ENCODE data around the gene BOC.

Gene BOC

DNA sequence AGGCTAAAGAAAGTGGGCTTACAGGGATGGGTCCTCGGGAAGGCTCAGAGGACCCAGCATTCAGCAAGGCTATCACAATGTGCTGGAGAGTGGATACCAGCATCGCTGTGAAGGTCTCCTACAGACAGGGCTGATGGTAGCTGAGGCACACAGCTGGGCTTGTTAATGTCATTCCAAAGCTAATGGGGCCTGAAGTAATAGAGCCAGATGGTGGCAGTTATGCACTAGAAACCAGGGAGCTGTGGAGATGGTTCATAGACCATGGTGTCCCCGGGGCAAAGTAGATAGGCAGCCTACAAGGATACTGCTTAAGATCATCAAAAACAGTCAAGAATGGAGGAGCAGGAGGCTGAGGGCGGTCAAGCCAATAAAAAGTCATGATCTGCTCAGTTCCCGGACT, 24.8 kb upstream of the BOC start:
- no peak for DNase-seq

DNA sequence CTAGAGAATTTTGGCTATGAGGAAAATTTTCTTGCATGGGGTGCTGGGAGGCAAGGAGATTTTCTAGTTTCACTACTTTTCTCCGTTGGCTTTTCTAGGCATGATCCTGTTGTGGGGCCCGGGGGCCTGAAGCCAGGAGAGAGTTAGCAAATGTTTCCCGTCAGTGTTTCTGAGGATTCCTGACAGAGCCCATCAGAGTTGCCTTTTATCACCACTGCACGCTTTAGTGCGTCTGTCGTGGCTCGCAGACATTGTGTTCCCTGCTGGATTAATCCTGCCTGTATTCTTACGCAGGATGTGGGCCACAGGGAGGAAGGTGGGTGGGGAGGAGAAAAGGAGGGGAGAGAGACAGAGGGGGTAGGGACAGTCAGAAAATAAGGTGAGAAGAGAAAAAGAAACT, 18.1 kb upstream of the BOC start:
- peak; percentile 44 for DNase-seq

DNA sequence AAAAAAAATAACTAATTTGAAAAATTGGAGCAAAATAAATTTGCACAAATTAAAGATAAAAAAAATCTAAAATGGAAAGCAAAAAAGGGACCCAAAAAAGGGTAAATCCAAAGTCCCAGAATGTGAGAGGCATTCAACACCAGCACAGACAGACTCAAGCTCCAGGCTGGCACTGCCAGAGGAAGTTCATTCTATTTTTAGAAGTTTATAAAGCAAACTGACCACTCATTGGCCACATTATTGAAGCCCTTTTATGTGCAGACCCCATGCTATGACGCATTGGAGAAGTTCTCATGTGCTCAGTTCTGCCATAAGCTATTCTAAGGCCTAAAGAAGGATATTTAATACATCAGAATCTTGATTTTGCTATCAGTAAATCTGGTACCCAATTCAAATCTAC, 17.6 kb upstream of the BOC start:
- no peak for DNase-seq

DNA sequence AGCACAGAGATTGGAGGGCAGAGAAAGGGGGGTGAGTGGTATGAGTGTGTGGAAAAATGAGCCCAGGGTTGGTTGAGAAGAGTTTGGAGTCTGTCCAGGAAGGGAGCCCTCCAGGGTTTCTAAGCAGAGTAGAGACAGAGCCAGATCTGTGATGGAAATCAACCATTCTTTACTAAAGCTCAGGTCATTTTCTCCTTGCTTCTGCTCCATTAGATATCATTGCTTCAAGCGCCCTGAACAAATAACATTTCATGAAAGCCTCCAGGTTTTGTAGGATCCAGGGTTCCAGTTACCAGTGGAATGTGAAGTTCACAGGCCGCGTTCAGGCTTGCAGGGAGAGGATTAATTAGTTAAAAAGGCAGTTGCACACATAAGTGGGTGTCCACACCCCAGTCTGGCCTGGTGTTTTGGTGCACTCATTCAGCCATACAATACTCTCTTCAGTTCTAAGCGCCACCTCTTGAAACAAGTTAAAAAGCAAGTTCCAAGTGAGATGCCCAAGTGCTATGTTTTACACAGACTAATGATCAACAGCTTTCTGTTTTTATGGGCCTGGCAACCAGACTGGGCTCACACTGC, 16.4 kb upstream of the BOC start:
- peak; percentile 41 for DNase-seq

GRCh38 chr3:113200351-113200750, 11.0 kb upstream of the BOC start:
- DNase-seq: no peak

- DNase-seq: no peak
These were observed 10.4 kb upstream of the BOC start for GRCh38 chr3:113200946-113201345.

DNA sequence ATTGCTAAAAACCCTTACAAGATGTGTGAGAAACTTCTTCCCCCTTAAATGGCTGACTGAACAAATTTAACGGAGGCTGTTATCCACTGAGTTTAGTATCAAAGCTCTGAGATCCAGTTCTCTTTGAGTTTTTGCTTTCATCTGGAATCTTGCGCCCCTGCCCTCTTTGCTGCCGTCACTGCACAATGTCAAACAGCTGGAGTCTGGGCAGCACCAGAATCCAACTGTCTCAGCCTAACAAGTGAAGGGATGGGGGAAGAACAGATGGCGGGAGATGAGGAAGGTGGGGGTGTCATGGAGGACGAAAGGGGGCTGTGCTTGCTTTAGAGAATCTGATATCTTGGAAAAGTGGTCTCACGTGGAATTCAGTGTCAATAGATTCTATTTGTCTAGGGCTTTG, 7.0 kb upstream of the BOC start:
- no peak for DNase-seq

DNA sequence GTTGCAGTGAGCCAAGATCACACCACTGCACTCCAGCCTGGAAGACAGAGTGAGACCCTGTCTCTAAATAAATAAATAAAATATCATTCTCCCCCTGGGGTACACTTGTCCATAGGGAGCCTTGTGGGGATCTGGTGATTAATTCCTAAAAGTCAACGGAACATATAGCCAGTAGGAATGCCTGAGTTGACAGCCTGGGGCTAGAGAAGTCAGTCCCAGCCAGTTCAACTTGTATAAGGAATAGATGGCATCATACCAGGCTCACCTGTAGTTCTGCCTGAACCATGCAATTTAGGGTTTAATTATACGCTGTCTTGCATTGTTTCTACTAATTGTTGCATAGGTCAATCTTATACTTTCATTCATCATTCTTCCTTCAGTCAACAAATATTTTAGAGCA, 5.9 kb upstream of the BOC start:
- DNase-seq: no peak

DNA sequence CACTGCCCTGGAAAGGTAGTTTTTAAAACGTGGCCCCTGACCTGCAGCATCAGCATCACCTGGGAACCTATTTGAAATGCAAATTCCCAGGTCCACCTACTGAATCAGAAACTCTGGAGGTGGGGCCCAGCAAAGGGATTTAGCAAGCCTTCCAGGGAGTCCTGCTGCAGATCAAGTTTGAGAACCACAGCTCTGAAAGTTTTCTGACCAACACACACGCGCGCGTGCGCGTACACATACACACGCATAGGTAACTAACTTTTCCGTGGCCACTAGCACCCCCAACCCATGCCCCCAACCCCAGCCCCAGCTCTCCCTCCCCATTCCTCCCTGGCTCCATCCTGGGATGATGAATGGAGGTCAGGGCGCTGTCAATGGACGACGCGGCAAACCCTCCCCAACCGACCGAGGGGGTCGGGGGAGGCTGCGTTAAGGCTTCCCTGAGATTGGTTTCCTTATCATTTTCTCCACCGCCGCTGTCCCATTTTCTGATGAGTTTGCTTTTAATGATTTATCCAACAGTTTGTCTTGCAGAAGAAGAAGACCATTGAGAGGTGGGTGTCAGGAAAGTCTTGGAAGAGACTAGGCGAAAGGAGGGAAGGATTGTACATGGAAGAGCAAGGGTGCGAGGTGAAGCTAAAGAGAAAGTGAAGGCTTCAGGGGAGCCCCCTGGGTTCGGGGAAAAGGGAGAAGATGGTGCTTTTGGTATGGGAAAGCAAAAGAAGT, 590 bp upstream of the BOC start:
- DNase-seq: peak; percentile 60

DNA sequence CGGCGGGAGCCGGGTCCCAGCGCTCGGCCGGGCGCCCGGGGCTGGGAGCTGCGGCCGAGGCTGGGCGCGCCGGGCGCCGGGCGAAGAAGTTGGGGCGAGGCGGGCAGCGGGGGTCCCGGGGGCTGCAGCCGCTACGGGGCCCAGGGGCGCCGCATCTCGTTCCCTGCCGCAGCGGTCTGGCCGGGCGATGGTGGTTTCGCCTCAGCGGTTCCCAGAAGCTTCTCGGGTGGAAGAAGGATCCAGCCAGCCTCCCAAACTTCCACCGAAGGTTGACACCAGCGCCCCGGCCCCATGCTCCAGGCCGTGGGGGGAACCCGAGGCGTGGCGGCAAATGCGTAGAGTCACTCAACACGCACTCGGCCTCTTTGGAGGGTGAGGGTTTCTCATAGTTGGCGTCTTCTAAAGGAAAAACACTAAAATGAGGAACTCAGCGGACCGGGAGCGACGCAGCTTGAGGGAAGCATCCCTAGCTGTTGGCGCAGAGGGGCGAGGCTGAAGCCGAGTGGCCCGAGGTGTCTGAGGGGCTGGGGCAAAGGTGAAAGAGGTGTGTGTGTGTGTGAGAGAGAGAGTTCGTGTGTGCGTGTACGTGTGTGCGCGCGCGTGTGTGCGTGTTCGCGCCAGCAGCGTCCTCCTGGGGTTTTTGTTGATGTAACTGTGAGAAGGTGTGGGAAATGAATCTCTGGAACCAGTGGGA, 940 bp downstream of the BOC start:
- no peak for DNase-seq

GRCh38 chr3:113212844-113213375, 1.6 kb downstream of the BOC start:
- DNase-seq: no peak

DNA sequence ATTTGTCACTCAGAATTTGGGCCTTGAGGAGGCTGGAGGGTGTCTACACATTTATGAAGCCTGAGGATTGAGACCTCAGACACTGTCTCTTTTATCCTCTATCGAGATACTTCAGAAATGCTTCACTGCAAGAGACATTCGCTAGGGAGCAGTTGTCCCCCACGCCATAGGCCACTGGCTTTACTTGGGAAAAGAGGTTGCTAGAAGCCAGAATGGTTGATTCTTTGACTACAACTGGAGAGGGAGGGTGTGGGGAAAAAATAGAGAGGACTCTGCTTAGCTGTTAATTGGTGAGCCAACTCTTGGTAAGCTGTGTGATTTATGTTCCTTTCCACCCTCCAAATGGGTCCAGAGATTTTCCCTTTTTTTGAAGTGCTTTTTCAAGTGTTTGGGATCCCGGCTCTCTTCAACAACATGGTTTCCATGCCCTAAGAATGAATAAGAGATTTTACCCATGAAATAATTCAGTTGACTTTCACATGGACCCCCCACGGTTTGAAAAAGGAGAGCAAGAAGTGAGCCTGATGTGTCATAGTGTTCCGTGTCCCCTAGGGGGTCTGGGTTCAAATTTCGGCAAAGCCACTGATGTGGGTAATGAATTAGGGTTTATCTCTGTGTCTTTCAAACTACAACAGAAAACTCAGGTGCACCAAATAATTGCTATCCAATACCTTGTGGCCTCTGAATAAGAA, 2.7 kb downstream of the BOC start:
- DNase-seq: no peak

DNA sequence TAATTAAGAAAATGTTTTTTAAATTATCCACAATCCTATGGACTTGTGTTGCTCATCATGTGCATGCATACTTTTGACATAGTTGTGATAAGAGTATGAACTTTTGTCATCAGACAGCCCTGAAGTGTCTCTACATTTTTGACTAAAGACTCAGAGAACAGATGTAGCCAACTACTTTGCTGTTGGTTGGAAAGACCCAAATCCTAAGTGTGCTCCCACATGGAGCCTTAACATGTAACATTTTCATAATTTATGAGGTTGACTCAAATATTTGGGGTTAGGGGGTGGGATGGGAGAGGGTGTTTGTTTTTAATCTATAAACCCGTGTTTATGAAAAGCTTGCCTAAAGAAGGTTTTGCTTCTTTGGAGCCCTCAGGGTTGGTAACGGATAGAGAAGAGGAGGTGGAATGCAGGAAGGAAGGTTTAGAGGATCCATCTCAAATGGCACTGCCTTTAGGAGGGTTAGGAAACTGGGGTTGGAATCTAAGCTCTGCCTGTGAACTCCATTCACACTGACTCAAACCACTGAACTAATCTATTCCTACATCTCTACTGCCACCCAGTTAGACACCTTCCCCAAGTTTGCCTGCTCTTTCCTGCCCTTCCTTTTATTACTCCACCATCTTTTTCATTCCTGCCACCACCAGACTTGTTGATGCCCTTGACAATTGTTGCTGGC, 3.7 kb downstream of the BOC start:
- DNase-seq: no peak

DNA sequence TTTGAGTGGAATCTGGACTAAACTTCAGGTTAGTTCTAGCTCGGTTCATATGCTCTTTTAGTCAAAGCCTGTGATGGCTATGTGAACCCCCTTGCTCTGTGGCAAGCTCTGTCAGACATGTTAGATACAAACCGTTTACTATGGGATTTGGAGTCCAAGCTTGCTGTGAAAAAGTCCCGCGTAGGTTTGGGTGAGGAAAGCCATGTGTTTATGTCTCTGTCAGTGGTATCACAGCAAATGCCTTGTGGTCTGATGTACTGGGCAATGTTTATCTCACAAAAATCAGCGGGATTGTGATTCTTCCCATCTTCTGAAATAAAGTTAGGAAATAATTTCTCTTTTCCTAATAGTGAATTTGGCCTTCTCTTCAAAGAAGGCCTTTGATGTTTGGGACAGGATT, 5.0 kb downstream of the BOC start:
- DNase-seq: no peak

DNA sequence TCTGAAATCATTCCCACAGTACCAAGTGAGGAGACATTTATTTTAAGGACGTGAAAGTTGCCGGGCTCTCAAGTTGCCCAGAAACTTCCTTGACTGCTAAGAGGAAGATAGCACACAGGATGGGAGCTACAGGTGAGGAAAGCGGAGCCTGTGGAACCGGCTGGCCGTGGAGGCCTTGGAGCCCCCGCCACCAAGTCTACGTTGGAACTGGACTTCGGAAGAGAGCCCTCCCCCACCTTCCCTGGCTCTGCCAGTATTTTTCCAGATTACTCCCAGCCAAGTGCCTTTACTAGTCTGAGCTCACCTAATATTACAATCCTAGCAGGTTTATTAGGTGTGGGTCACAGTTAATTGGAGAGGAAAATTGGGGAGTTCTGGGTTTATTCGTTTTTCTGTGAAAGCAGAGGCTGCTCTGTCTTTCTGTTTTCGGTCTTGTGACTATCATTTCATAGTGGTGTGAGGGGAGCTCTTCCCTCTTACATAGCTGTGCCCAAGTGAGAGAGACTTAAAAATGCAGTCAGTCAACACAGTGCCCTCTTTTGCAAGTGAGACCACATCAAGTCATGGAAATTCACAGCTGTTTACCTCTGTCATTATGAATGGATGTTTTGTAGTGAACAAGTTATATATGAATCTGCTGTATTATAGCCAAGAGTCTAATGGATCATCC, 6.8 kb downstream of the BOC start:
- DNase-seq: no peak

DNA sequence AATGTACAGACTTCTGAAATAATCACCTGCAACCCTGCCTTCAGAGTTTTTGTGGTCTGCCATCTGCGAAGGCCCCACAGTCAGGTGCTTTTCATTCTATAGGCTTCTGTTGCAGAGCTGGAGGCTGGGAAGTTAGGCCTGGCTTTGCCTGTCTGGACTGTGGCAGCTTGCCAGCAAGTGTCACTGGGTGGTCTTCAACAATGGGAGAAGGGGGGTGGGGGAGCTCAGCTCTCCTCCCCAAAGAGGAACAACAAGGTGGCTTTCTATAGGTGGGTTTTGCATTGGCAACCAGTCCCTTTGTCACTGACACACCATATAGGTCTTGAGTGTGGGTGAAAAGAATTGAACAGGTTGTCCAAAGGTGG, 7.3 kb downstream of the BOC start:
- no peak for DNase-seq

DNA sequence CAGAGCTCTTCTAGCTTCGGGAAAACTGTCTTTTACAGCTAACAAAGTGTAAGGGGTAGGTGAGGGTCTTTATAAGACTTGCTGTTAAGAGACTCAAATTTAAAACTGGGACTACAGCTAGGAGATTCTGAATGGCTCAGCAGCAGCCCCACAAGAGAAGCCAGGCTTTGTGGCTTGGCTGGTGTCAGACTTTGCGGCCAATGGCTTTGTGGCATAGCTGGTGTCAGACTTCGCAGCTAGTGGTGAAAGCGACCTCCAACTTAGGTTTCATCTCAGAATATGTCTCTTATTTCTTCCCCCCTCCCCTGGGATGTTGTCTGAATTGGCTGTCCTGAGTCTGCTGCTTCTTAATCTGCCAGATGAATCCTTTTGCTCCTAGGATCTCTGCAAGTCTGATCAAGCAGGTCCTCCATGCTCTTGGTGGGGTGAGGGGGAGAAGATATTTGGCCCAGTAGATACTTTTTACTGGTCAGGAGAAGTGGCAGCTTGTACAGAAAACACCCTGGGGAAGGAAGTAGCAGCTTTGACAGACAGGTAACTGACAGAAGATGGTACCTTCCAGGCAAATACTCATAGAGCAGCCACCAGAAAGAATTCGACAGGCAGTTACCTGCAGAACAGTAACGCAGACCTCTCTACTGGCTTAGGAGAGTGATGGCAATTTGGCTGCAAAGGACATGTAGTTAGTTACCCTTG, 8.4 kb downstream of the BOC start:
- no peak for DNase-seq

- DNase-seq: no peak
These were observed 9.4 kb downstream of the BOC start for GRCh38 chr3:113220721-113221120.

- DNase-seq: no peak
These were observed 10.4 kb downstream of the BOC start for GRCh38 chr3:113221721-113222257.

DNA sequence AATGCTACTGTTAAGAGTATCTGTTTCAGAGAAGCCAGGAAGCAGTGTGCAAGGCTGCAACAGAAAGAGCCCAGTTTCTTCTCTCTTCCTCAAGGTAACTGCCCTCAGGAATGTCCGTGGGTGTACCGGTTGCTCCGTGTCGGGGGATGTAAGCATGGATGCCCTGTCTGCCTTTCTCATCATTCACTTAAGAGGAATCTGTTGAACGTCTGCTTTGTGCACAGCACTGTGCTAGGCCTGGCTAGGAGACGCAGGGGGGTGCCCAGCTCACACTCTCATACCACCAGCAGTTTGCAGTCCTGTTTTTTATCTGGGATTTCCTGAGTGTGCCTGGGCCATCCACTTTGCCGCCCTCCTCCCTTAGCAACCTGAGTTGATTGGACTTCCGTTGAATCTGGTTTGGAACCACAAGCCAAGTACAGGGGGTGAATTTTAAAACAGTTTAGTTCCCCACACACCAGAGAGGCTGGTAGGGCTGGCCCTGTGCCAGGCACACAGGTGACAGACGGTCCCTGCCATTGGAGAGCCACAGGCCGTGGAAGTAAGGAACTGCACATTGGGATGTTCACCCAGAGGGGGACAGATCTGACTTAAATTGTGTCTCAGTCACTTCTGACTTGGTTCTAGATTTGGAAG, 11.2 kb downstream of the BOC start:
- DNase-seq: no peak

All from left hindlimb (tissue), 1 donor.